WERI-Rb-1 (cell line): ENCODE results near the gene GALNT6.

ENCODE experiments used
- DNase-seq: peaks from one replicate; pipeline ENCODE4 v3.0.0-alpha.2; 2020
- H3K27ac ChIP-seq: fragments of 250-450 bp; sonication (Bioruptor Pico); 2 replicates; pipeline ENCODE4 v1.5.1; 2020; ENCODE audit warnings: mild to moderate bottlenecking, moderate library complexity
- H3K27me3 ChIP-seq: fragments of 250-450 bp; sonication (Bioruptor Pico); 2 replicates; pipeline ENCODE4 v1.5.1; 2021; ENCODE audit warnings: mild to moderate bottlenecking, low read depth, moderate library complexity; ENCODE audit not compliant: insufficient read depth, severe bottlenecking
- H3K36me3 ChIP-seq: fragments of 250-450 bp; sonication (Bioruptor Pico); 2 replicates; pipeline ENCODE4 v1.5.1; 2020; ENCODE audit warnings: mild to moderate bottlenecking, moderate library complexity
- H3K4me3 ChIP-seq: 2 replicates; pipeline ENCODE4 v1.5.1; 2011; ENCODE audit warnings: low read depth, mild to moderate bottlenecking, control low read depth, low read length
- H3K9me3 ChIP-seq: fragments of 250-450 bp; sonication (Bioruptor Pico); 2 replicates; pipeline ENCODE4 v1.5.1; 2021; ENCODE audit warnings: mild to moderate bottlenecking, moderate library complexity; ENCODE audit not compliant: severe bottlenecking
- TF ChIP-seq, protein P1 (sequence below): IDR thresholded peaks from 2 replicates; pipeline ENCODE4 v1.5.1; 2011; ENCODE audit warnings: low read depth, mild to moderate bottlenecking, control low read depth, inconsistent platforms, low read length

Gene GALNT6

GRCh38 chr12:51330186-51330585, 61.0 kb downstream of the GALNT6 start:
- Histone ChIP-seq H3K27ac (no peak overlapping the region), H3K27me3 (no peaks in the 10 kb centered on the region), H3K9me3 (no peaks in the 10 kb centered on the region), H3K4me3 (no peak overlapping the region), H3K36me3 (no peaks in the 10 kb centered on the region)
- DNase-seq: no peak
- TF ChIP-seq, protein P1, sequence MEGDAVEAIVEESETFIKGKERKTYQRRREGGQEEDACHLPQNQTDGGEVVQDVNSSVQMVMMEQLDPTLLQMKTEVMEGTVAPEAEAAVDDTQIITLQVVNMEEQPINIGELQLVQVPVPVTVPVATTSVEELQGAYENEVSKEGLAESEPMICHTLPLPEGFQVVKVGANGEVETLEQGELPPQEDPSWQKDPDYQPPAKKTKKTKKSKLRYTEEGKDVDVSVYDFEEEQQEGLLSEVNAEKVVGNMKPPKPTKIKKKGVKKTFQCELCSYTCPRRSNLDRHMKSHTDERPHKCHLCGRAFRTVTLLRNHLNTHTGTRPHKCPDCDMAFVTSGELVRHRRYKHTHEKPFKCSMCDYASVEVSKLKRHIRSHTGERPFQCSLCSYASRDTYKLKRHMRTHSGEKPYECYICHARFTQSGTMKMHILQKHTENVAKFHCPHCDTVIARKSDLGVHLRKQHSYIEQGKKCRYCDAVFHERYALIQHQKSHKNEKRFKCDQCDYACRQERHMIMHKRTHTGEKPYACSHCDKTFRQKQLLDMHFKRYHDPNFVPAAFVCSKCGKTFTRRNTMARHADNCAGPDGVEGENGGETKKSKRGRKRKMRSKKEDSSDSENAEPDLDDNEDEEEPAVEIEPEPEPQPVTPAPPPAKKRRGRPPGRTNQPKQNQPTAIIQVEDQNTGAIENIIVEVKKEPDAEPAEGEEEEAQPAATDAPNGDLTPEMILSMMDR: no peak

DNA sequence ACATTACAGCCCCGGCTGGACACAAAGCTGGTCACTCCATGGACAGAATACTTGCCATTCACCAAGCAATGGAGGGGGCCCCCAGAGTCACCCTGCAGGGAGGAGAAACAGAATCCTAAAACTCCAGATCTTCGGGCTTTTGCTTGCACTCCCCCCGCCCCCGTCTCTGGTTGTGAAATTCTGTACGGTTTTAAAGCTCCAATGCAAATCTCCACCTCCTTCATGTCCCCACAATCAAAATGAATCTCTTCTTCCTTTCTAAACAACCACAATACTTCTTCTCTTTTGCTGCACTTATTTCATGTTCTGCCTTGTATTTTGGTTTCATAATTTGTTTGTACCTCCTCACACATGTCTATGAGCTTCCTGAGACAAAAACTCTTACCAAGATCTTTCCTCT, 61.5 kb downstream of the GALNT6 start:
- no peak overlapping the region for H3K27ac ChIP-seq
- no peaks in the 10 kb centered on the region for H3K36me3 ChIP-seq
- no peak for DNase-seq

GRCh38 chr12:51328587-51328986, 62.6 kb downstream of the GALNT6 start:
- DNase-seq: no peak
- H3K9me3 ChIP-seq: no peaks in the 10 kb centered on the region
- TF ChIP-seq, protein P1: no peak
- H3K27me3 ChIP-seq: no peaks in the 10 kb centered on the region
- H3K4me3 ChIP-seq: no peak overlapping the region
- H3K27ac ChIP-seq: no peak overlapping the region
- no peaks in the 10 kb centered on the region for H3K36me3 ChIP-seq

More for the DNA sequence above, 61.5 kb downstream of the GALNT6 start:
- Histone ChIP-seq H3K9me3 (no peaks in the 10 kb centered on the region), H3K4me3 (no peak overlapping the region), H3K27me3 (no peaks in the 10 kb centered on the region)
- TF ChIP-seq, protein P1: no peak

DNA sequence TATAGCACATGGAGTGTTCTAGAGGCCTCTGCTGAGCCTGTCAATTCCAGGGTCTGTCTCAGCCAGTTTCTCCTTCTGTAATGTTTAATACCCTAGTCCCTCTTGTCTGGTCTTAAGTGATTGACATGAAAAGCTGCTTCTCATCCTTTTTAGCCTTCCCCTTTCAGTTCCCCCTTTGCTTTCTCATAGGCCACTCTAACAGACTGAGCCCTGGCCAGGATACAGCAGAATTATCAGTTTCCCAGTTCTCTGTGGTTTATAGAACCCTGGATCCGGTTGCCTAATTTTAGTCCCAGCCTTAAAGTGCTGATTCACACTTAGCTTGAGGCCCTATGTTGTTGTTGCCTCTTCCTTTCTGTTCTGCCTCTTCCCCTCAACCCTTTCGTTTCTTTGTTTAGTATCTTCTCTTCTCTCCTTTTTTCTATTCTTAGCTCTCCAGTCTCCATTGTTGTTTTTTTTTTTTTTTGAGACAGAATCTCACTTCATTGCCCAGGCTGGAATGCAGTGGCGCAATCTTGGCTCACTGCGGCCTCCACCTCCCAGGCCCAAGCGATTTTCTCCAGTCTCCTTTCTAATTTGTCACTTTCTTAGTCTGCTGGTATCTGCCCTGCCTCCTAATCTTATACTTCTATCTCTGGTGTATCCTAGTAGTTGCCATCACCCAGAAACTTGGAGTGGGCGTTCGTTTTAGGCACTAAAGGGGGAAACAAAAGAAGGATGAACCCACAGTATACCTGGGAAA, 64.3 kb downstream of the GALNT6 start:
- TF ChIP-seq, protein P1: no peak
- H3K4me3 ChIP-seq: no peak overlapping the region
- H3K27ac ChIP-seq: no peak overlapping the region
- H3K27me3 ChIP-seq: no peaks in the 10 kb centered on the region
- no peak for DNase-seq
- no peaks in the 10 kb centered on the region for H3K36me3 ChIP-seq
- H3K9me3 ChIP-seq: no peaks in the 10 kb centered on the region

DNA sequence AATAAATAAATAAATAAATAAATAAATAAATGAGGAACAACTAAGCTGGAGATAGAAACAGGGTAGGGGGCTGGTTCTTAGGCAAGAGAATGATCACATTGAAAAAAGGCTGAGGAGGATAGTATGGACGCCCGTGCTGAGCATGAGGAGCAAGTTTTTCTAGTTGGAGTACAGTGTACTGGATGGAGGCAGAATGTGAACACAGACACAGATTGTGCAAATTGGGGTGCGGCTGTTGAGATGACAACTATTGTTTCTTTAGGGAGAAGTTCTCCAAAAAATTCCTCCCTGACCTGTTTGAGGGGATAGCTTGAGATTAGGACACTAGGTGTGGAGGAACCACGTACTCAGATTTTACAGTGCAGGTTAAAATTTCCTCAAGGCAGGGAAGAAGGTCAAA, 66.3 kb downstream of the GALNT6 start:
- Histone ChIP-seq H3K4me3 (no peak overlapping the region), H3K9me3 (no peaks in the 10 kb centered on the region), H3K36me3 (no peaks in the 10 kb centered on the region), H3K27me3 (no peaks in the 10 kb centered on the region), H3K27ac (no peak overlapping the region)
- DNase-seq: no peak
- TF ChIP-seq, protein P1: no peak
